Stomach (tissue), 9 donors: ENCODE measurements around the gene LCN2. TPM values are rescaled to one million over a fixed set of nuclear protein-coding genes. Genes with fewer than 3 reads are reported as not detected.

Source experiments
- DNase-seq, 2 donors: peaks; one replicate each; pipeline versions ENCODE4 v3.0.0 to v3.0.0-alpha.2; 2013 to 2019
- H3K27ac ChIP-seq, 5 donors: fragments of 200-600 bp in 4 of 5; sonication (generic) in 4 of 5; one replicate each; pipeline ENCODE4 v1.5.1; 2013 to 2019; ENCODE audit warnings: mild to moderate bottlenecking in 1 of 5, moderate library complexity in 1 of 5
- H3K27me3 ChIP-seq, 3 donors: fragments of 200-600 bp; sonication (generic); one replicate each; pipeline ENCODE4 v1.5.1; 2017 to 2019; ENCODE audit warnings: mixed run types in 1 of 3
- H3K36me3 ChIP-seq, 4 donors: fragments of 200-600 bp; sonication (generic); 1 replicate in 3 of 4; 2 replicates in 1 of 4; pipeline ENCODE4 v1.5.1; 2016 to 2019
- H3K4me1 ChIP-seq, 4 donors: fragments of 200-600 bp; sonication (generic); one replicate each; pipeline ENCODE4 v1.5.1; 2016 to 2019
- H3K4me3 ChIP-seq, 4 donors: fragments of 200-600 bp; sonication (generic) in 3 of 4; one replicate each; pipeline ENCODE4 v1.5.1; 2016 to 2019; ENCODE audit warnings: mild to moderate bottlenecking in 1 of 4
- H3K9me3 ChIP-seq, 4 donors: fragments of 200-600 bp; sonication (generic); one replicate each; pipeline ENCODE4 v1.5.1; 2016 to 2019
- CTCF ChIP-seq, 7 experiments: fragments of 450-650 bp in 4 of 7; fragments of 200-600 bp in 3 of 7; sonication (generic) in 3 of 7; IDR thresholded peaks; one replicate each; pipeline ENCODE4 v1.5.1; 2016 to 2019; ENCODE audit warnings: antibody characterized with exemption in 7 of 7, control low read depth in 2 of 7, mild to moderate bottlenecking in 1 of 7
- EP300 ChIP-seq: sonication (generic); formaldehyde crosslinking; IDR thresholded peaks from one replicate; pipeline ENCODE4 v1.6.1; 2017; ENCODE audit warnings: antibody characterized with exemption
- POLR2A ChIP-seq, 4 donors: fragments of 450-650 bp; IDR thresholded peaks; one replicate each; pipeline ENCODE4 v1.6.1; 2016; ENCODE audit warnings: antibody characterized with exemption in 4 of 4, control low read depth in 2 of 4, mild to moderate bottlenecking in 1 of 4, moderate library complexity in 1 of 4
- POLR2AphosphoS5 ChIP-seq, 3 donors: sonication (generic); formaldehyde crosslinking; IDR thresholded peaks; one replicate each; pipeline ENCODE4 v1.6.1; 2016; ENCODE audit warnings: antibody characterized with exemption in 3 of 3
- WGBS, 5 donors: extraction: QIAGEN DNeasy Blood & Tissue Kit in 3 of 5; methylation state at CpG; one replicate each; pipeline versions ENCODE4 v1.1.5 to v1.1.7; 2013 to 2018; 5-methylcytosine and 5-hydroxymethylcytosine counted together
- intact Hi-C: fragments of 100-400 bp; cut with DNase I; formaldehyde crosslinking; loops from one replicate; pipeline ENCODE4 v1.15.1; 2023; ENCODE audit warnings: low total_unique reads
- polyA plus RNA-seq, 3 donors: library from polyadenylated mRNA; stranded (reverse); fragments of 200-250 nt; gene quantifications; one replicate each; pipeline ENCODE4 v1.2.3, GENCODE V29; 2013
- total RNA-seq, 5 donors: library from RNA; depleted of rRNA; stranded (reverse); fragments of >200 nt; gene quantifications; one replicate each; pipeline versions ENCODE4 v1.1.0 to v1.2.3, GENCODE V29; 2014 to 2016
- donor health status: healthy with polysubstance abuse.
- donor health status: Bipolar disorder and iron deficiency.
- donor health status: healthy.

Gene LCN2
- total and polyA plus RNA-seq, 8 donors: 10.8 to 922 (median 383) TPM; not detected in 1

- peak; percentile 82 to 87 for DNase-seq
- H3K27me3 ChIP-seq: no peaks in the 10 kb centered on the region
- intact Hi-C loops: no loop called here
- peak overlapping the region in 1 of 4 donors; percentile 1 for H3K4me3 ChIP-seq
- no peaks in the 10 kb centered on the region for H3K9me3 ChIP-seq
- H3K36me3 ChIP-seq: peaks cover 78 to 85% (median 83%) of the 10 kb centered on the region in 4 donors
- 30 to 59% (median 38%) methylated on average over 6 of the region's 6 CpGs for WGBS, 5 donors
- peak in 2 of 3 donors; percentile 78 to 79 for TF ChIP-seq POLR2AphosphoS5 (IDR thresholded peaks at IDR 0.05)
- TF ChIP-seq EP300: no peak
- no peak for TF ChIP-seq POLR2A (IDR thresholded peaks at IDR 0.05)
- no peak for TF ChIP-seq CTCF (IDR thresholded peaks at IDR 0.05)
- peak overlapping the region; percentile 69 to 97 (median 93) for H3K27ac ChIP-seq
- peaks cover 52 to 91% (median 81%) of the 10 kb centered on the region in 4 donors for H3K4me1 ChIP-seq
These were observed 45.1 kb upstream of the LCN2 start for GRCh38 chr9:128104171-128104618.

- peaks cover 81 to 91% (median 88%) of the 10 kb centered on the region in 4 donors for H3K36me3 ChIP-seq
- 81 to 89% (median 82%) methylated on average over 17 to 21 of the region's 21 CpGs for WGBS, 5 donors
- TF ChIP-seq POLR2AphosphoS5 (IDR thresholded peaks at IDR 0.05) (no peak), CTCF (IDR thresholded peaks at IDR 0.05) (no peak), EP300 (no peak), POLR2A (IDR thresholded peaks at IDR 0.05) (no peak)
- no peak overlapping the region for H3K4me3 ChIP-seq
- peaks cover 41 to 78% (median 74%) of the 10 kb centered on the region in 4 donors for H3K4me1 ChIP-seq
- DNase-seq: no peak
- H3K27ac ChIP-seq: peak overlapping the region; percentile 24 to 97 (median 52)
- H3K9me3 ChIP-seq: no peaks in the 10 kb centered on the region
- intact Hi-C loops: no loop called here
- no peaks in the 10 kb centered on the region for H3K27me3 ChIP-seq
These were observed 43.6 kb upstream of the LCN2 start for GRCh38 chr9:128105538-128106175.

GRCh38 chr9:128106181-128106939 lies 42.9 kb upstream of the LCN2 start:
- no peak overlapping the region for H3K4me3 ChIP-seq
- peaks cover 75 to 84% (median 81%) of the 10 kb centered on the region in 4 donors for H3K36me3 ChIP-seq
- no peaks in the 10 kb centered on the region for H3K27me3 ChIP-seq
- TF ChIP-seq EP300 (no peak), POLR2AphosphoS5 (IDR thresholded peaks at IDR 0.05) (no peak), POLR2A (IDR thresholded peaks at IDR 0.05) (no peak), CTCF (IDR thresholded peaks at IDR 0.05) (no peak)
- intact Hi-C loops: no loop called here
- H3K27ac ChIP-seq: peak overlapping the region; percentile 18 to 97 (median 52)
- no peak for DNase-seq
- H3K4me1 ChIP-seq: peaks cover 34 to 77% (median 70%) of the 10 kb centered on the region in 4 donors
- WGBS, 5 donors: 76 to 88% (median 84%) methylated on average over 19 to 23 of the region's 23 CpGs
- H3K9me3 ChIP-seq: no peaks in the 10 kb centered on the region

- Histone ChIP-seq H3K9me3 (no peaks in the 10 kb centered on the region), H3K4me1 (peaks cover 29 to 75% (median 67%) of the 10 kb centered on the region in 4 donors), H3K27ac (peak overlapping the region in 4 of 5 donors; percentile 33 to 97 (median 68)), H3K27me3 (no peaks in the 10 kb centered on the region), H3K36me3 (peaks cover 68 to 77% (median 75%) of the 10 kb centered on the region in 4 donors), H3K4me3 (no peak overlapping the region)
- no peak for DNase-seq
- intact Hi-C loops: no loop called here
- WGBS, 5 donors: 88 to 94% (median 93%) methylated on average over 17 to 23 of the region's 23 CpGs
- TF ChIP-seq POLR2AphosphoS5 (IDR thresholded peaks at IDR 0.05) (peak in 1 of 3 donors; percentile 2), EP300 (no peak), POLR2A (IDR thresholded peaks at IDR 0.05) (no peak), CTCF (IDR thresholded peaks at IDR 0.05) (no peak)
These were observed 42.2 kb upstream of the LCN2 start for GRCh38 chr9:128106940-128107467.
